Renal pelvis (tissue), 3 donors: ENCODE results near the gene BANF1. TPM values are rescaled to one million over a fixed set of nuclear protein-coding genes. Genes with fewer than 3 reads are reported as not detected.

Source experiments
- polyA plus RNA-seq, 3 donors: library from polyadenylated mRNA; unstranded; fragments of 120-200 nt; gene quantifications; one replicate each; pipeline ENCODE4 v1.2.1, GENCODE V29; 2013; ENCODE audit not compliant: insufficient read length in 3 of 3

Gene BANF1
- polyA plus RNA-seq, 3 donors = 243 to 285 (median 271) TPM

Other genes starting within 250 kb of the BANF1 start
- 10 to 100 TPM in 2 of 3 donors, 1 to 10 TPM in 1; 7.9 to 10.9 (median 10.8) TPM for gene AP5B1, start 221.5 kb upstream of the BANF1 start, polyA plus RNA-seq
- 10 to 100 TPM; 14.6 to 17.3 (median 17.1) TPM for gene OVOL1, start 215.4 kb upstream of the BANF1 start, polyA plus RNA-seq
- gene SNX32, start 168.5 kb upstream of the BANF1 start, polyA plus RNA-seq = 1 to 10 TPM; 2.1 to 3.3 (median 2.3) TPM
- 100 to 1,000 TPM; 739 to 933 (median 787) TPM for gene CFL1, start 144.3 kb upstream of the BANF1 start, polyA plus RNA-seq
- gene MUS81, start 142.1 kb upstream of the BANF1 start, polyA plus RNA-seq = 10 to 100 TPM; 50.2 to 59.8 (median 53.4) TPM
- gene EFEMP2, start 129.7 kb upstream of the BANF1 start, polyA plus RNA-seq = 100 to 1,000 TPM; 111 to 137 (median 118) TPM
- 1 to 10 TPM in 2 of 3 donors, under 1 TPM in 1; 0.73 to 1.5 (median 1.5) TPM for gene CTSW, start 122.7 kb upstream of the BANF1 start, polyA plus RNA-seq
- 10 to 100 TPM; 86.5 to 95.6 (median 94.2) TPM for gene FIBP, start 114.0 kb upstream of the BANF1 start, polyA plus RNA-seq
- gene CCDC85B, start 111.8 kb upstream of the BANF1 start, polyA plus RNA-seq = 10 to 100 TPM; 10.6 to 20.8 (median 13.6) TPM
- gene FOSL1, start 102.1 kb upstream of the BANF1 start, polyA plus RNA-seq = under 1 TPM in 1 of 3 donors, not detected in 2; 0.14 TPM
- gene C11orf68, start 83.4 kb upstream of the BANF1 start, polyA plus RNA-seq = 10 to 100 TPM; 35.3 to 46.2 (median 44.4) TPM
- 100 to 1,000 TPM in 1 of 3 donors, 10 to 100 TPM in 2; 82.5 to 112 (median 93.0) TPM for gene DRAP1, start 83.1 kb upstream of the BANF1 start, polyA plus RNA-seq
- gene TSGA10IP, start 57.0 kb upstream of the BANF1 start, polyA plus RNA-seq = under 1 TPM in 2 of 3 donors, not detected in 1; 0.18 to 0.28 TPM
- 10 to 100 TPM; 50.1 to 57.6 (median 55.5) TPM for gene SART1, start 40.8 kb upstream of the BANF1 start, polyA plus RNA-seq
- 10 to 100 TPM; 27.9 to 29.9 (median 28.2) TPM for gene EIF1AD, start 346 bp upstream of the BANF1 start, polyA plus RNA-seq
- gene CST6, start 9.5 kb downstream of the BANF1 start, polyA plus RNA-seq = not detected
- gene CATSPER1, start 24.0 kb downstream of the BANF1 start, polyA plus RNA-seq = not detected
- gene GAL3ST3, start 46.7 kb downstream of the BANF1 start, polyA plus RNA-seq = 1 to 10 TPM; 5.4 to 6.4 (median 6.1) TPM
- gene SF3B2, start 49.9 kb downstream of the BANF1 start, polyA plus RNA-seq = 100 to 1,000 TPM; 229 to 250 (median 238) TPM
- 10 to 100 TPM; 46.0 to 53.7 (median 49.2) TPM for gene PACS1, start 67.8 kb downstream of the BANF1 start, polyA plus RNA-seq